Measurements from ENCODE around the gene KRTAP10-5.

The KRTAP10-5 gene

DNA sequence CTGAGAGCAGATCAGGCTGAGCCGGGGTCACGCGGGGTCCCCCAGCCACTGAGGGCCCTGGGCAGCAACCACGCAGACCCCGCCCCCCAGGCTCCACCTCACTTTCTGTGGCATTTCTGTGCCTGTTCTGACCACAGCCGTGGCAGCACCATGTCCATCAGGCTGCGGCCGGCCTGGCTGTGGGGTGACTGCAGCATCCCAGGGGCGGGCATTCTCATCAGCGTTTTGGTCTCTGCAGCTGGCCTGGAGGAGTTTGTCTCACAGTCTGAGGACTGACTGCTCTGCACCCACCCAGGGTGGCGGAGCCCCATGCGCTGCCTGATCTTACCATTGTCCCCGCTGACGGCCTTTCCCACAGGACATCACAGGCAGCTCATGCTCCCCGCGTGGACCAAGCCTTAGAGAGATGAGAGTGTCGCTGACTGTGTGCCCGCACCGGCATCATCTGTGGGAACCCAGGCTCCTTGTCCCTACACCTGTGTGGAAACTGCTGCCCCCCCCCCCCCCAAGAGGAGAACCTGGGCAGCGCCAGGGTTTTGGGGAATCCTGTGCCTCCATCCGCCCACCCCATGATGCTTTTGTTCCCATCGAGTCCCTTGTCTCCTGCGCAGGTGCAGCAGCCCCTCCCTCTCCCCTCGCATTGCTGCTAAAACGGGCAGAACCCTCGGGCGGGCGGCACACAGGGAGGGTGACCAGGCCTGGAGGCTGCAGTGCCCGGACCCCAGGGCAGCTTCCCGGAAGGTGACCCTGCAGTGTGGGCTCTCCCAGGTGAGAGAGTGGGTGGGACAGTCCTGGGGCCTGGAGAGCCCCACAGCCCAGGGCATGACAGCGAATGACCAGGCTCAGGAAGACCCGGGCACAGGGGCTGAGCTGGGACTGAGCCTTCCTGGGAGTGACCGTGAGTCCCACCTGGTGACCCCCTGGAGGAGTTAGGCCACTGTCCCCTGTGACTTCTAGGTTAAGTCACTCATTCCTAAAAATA, 42.2 kb downstream of the KRTAP10-5 start:
- H3K9me3 ChIP-seq (ENCODE audit: control extremely low read depth in 1 of 5, control insufficient read depth in 4 of 5, insufficient read depth in 2 of 5, low read depth in 1 of 5, low read length in 4 of 5): peaks cover 0 to 5% (median 0%) of the 10 kb centered on the region in 5 experiments
- peaks cover 0 to 11% (median 3%) of the 10 kb centered on the region in 5 experiments for H3K27me3 ChIP-seq (replicated peaks in 2 of 5; ENCODE audit: control insufficient read depth in 4 of 5, insufficient read depth in 5 of 5, low read length in 4 of 5)
- 98% methylated on average over 27 of the region's 33 CpGs for WGBS (ENCODE audit: insufficient coverage)
- no peaks in the 10 kb centered on the region for H3K4me1 ChIP-seq (ENCODE audit: control extremely low read depth in 1 of 4, control insufficient read depth in 4 of 4, insufficient read depth in 4 of 4, low read length in 3 of 4)
- no peak for DNase-seq
- ChIA-PET CTCF (interaction anchor here (0.7 kb wide), 1 partner anchor 205 kb away, joined by 3 read pairs; no protein-coding TSS in a partner anchor), POLR2A (no interaction called here)
- H3K36me3 ChIP-seq (ENCODE audit: control insufficient read depth in 4 of 4, insufficient read depth in 4 of 4, low read length in 3 of 4): no peaks in the 10 kb centered on the region
- no peak overlapping the region for H3K4me3 ChIP-seq (ENCODE audit: control insufficient read depth in 1 of 7, extremely low read depth in 1 of 7, insufficient read depth in 4 of 7, low read depth in 2 of 7, low read length in 6 of 7)
- H3K27ac ChIP-seq (ENCODE audit: insufficient read depth in 1 of 2, low read depth in 1 of 2, low read length in 2 of 2, poor library complexity in 1 of 2, severe bottlenecking in 2 of 2): no peak overlapping the region

GRCh38 chr21:44535963-44536362, 44.4 kb downstream of the KRTAP10-5 start:
- ChIA-PET POLR2A (interaction anchor here (0.6 kb wide), 1 partner anchor 256 kb away, joined by 3 read pairs; no protein-coding TSS in a partner anchor), CTCF (no interaction called here)
- Histone ChIP-seq H3K9me3 (ENCODE audit: control extremely low read depth in 1 of 5, control insufficient read depth in 4 of 5, insufficient read depth in 2 of 5, low read depth in 1 of 5, low read length in 4 of 5) (no peaks in the 10 kb centered on the region), H3K4me3 (ENCODE audit: control insufficient read depth in 1 of 7, extremely low read depth in 1 of 7, insufficient read depth in 4 of 7, low read depth in 2 of 7, low read length in 6 of 7) (no peak overlapping the region), H3K27ac (ENCODE audit: insufficient read depth in 1 of 2, low read depth in 1 of 2, low read length in 2 of 2, poor library complexity in 1 of 2, severe bottlenecking in 2 of 2) (no peak overlapping the region), H3K36me3 (ENCODE audit: control insufficient read depth in 4 of 4, insufficient read depth in 4 of 4, low read length in 3 of 4) (no peaks in the 10 kb centered on the region), H3K27me3 (replicated peaks in 2 of 5; ENCODE audit: control insufficient read depth in 4 of 5, insufficient read depth in 5 of 5, low read length in 4 of 5) (peaks cover 0 to 9% (median 0%) of the 10 kb centered on the region in 5 experiments), H3K4me1 (ENCODE audit: control extremely low read depth in 1 of 4, control insufficient read depth in 4 of 4, insufficient read depth in 4 of 4, low read length in 3 of 4) (no peaks in the 10 kb centered on the region)
- 94% methylated on average over 7 of the region's 7 CpGs for WGBS (ENCODE audit: insufficient coverage)
- no peak for DNase-seq

DNA sequence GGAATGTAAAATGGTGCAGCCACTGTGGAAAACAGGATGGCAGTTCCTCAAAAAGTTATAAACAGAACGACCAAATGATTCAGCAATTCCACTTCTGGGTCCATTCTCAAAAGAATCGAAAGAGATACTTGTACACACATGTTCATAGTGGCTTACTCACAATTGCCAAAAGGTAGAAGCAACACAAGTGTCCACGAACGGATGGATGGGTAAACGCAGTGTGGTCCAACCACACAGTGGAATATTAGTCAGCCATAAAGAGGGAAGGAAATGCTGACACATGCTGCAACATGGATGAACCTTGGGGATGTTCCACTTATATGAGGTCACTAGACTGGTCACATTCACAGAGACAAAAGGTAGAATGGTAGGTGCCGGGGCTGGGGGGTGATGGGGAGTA, 45.7 kb downstream of the KRTAP10-5 start:
- H3K9me3 ChIP-seq (ENCODE audit: control extremely low read depth in 1 of 5, control insufficient read depth in 4 of 5, insufficient read depth in 2 of 5, low read depth in 1 of 5, low read length in 4 of 5): no peaks in the 10 kb centered on the region
- no peaks in the 10 kb centered on the region for H3K4me1 ChIP-seq (ENCODE audit: control extremely low read depth in 1 of 4, control insufficient read depth in 4 of 4, insufficient read depth in 4 of 4, low read length in 3 of 4)
- no peak overlapping the region for H3K27ac ChIP-seq (ENCODE audit: insufficient read depth in 1 of 2, low read depth in 1 of 2, low read length in 2 of 2, poor library complexity in 1 of 2, severe bottlenecking in 2 of 2)
- POLR2A ChIA-PET: no interaction called here
- H3K36me3 ChIP-seq (ENCODE audit: control insufficient read depth in 4 of 4, insufficient read depth in 4 of 4, low read length in 3 of 4): no peaks in the 10 kb centered on the region
- 93% methylated on average over 6 of the region's 6 CpGs for WGBS (ENCODE audit: insufficient coverage)
- H3K27me3 ChIP-seq (replicated peaks in 2 of 5; ENCODE audit: control insufficient read depth in 4 of 5, insufficient read depth in 5 of 5, low read length in 4 of 5): peaks cover 0 to 8% (median 0%) of the 10 kb centered on the region in 5 experiments
- CTCF ChIA-PET: no interaction called here
- H3K4me3 ChIP-seq (ENCODE audit: control insufficient read depth in 1 of 7, extremely low read depth in 1 of 7, insufficient read depth in 4 of 7, low read depth in 2 of 7, low read length in 6 of 7): no peak overlapping the region
- no peak for DNase-seq

- Histone ChIP-seq H3K36me3 (ENCODE audit: control insufficient read depth in 4 of 4, insufficient read depth in 4 of 4, low read length in 3 of 4) (no peaks in the 10 kb centered on the region), H3K4me3 (ENCODE audit: control insufficient read depth in 1 of 7, extremely low read depth in 1 of 7, insufficient read depth in 4 of 7, low read depth in 2 of 7, low read length in 6 of 7) (no peak overlapping the region), H3K27me3 (replicated peaks in 2 of 5; ENCODE audit: control insufficient read depth in 4 of 5, insufficient read depth in 5 of 5, low read length in 4 of 5) (peaks cover 0 to 8% (median 0%) of the 10 kb centered on the region in 5 experiments), H3K9me3 (ENCODE audit: control extremely low read depth in 1 of 5, control insufficient read depth in 4 of 5, insufficient read depth in 2 of 5, low read depth in 1 of 5, low read length in 4 of 5) (no peaks in the 10 kb centered on the region), H3K4me1 (ENCODE audit: control extremely low read depth in 1 of 4, control insufficient read depth in 4 of 4, insufficient read depth in 4 of 4, low read length in 3 of 4) (no peaks in the 10 kb centered on the region), H3K27ac (ENCODE audit: insufficient read depth in 1 of 2, low read depth in 1 of 2, low read length in 2 of 2, poor library complexity in 1 of 2, severe bottlenecking in 2 of 2) (no peak overlapping the region)
- WGBS (ENCODE audit: insufficient coverage): 92% methylated on average over 9 of the region's 21 CpGs
- POLR2A ChIA-PET: no interaction called here
- DNase-seq: no peak
- CTCF ChIA-PET: no interaction called here
Observed at GRCh38 chr21:44533891-44534627, 46.3 kb downstream of the KRTAP10-5 start.

GRCh38 chr21:44533121-44533890, 47.1 kb downstream of the KRTAP10-5 start:
- Histone ChIP-seq H3K9me3 (ENCODE audit: control extremely low read depth in 1 of 5, control insufficient read depth in 4 of 5, insufficient read depth in 2 of 5, low read depth in 1 of 5, low read length in 4 of 5) (no peaks in the 10 kb centered on the region), H3K4me1 (ENCODE audit: control extremely low read depth in 1 of 4, control insufficient read depth in 4 of 4, insufficient read depth in 4 of 4, low read length in 3 of 4) (no peaks in the 10 kb centered on the region), H3K36me3 (ENCODE audit: control insufficient read depth in 4 of 4, insufficient read depth in 4 of 4, low read length in 3 of 4) (no peaks in the 10 kb centered on the region), H3K27me3 (replicated peaks in 2 of 5; ENCODE audit: control insufficient read depth in 4 of 5, insufficient read depth in 5 of 5, low read length in 4 of 5) (peaks cover 0 to 8% (median 0%) of the 10 kb centered on the region in 5 experiments), H3K4me3 (ENCODE audit: control insufficient read depth in 1 of 7, extremely low read depth in 1 of 7, insufficient read depth in 4 of 7, low read depth in 2 of 7, low read length in 6 of 7) (no peak overlapping the region), H3K27ac (ENCODE audit: insufficient read depth in 1 of 2, low read depth in 1 of 2, low read length in 2 of 2, poor library complexity in 1 of 2, severe bottlenecking in 2 of 2) (no peak overlapping the region)
- CTCF ChIA-PET: no interaction called here
- POLR2A ChIA-PET: no interaction called here
- WGBS (ENCODE audit: insufficient coverage): 97% methylated on average over 36 of the region's 37 CpGs
- no peak for DNase-seq

DNA sequence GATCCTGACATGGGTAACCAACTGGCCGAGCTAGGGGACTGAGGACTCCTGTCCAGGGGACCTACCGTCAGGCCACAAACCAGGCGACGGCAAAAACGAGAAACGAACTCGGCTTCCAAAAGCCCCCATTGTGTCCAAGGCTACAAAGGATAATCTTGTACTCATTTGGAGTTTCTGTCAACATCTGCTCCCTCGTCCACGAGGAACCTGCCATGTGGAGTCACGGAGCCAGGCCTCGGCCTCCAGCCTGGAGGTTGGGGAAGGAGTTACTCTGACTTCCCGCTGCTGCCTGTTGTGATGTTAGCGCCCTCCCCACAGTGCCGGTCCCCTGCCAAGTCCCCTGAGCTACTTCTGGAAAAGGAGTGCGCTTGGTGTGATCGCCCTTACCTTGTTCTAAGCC, 47.7 kb downstream of the KRTAP10-5 start:
- over 99% methylated on average over 16 of the region's 16 CpGs for WGBS (ENCODE audit: insufficient coverage)
- Histone ChIP-seq H3K9me3 (ENCODE audit: control extremely low read depth in 1 of 5, control insufficient read depth in 4 of 5, insufficient read depth in 2 of 5, low read depth in 1 of 5, low read length in 4 of 5) (no peaks in the 10 kb centered on the region), H3K27ac (ENCODE audit: insufficient read depth in 1 of 2, low read depth in 1 of 2, low read length in 2 of 2, poor library complexity in 1 of 2, severe bottlenecking in 2 of 2) (no peak overlapping the region), H3K36me3 (ENCODE audit: control insufficient read depth in 4 of 4, insufficient read depth in 4 of 4, low read length in 3 of 4) (no peaks in the 10 kb centered on the region), H3K4me3 (ENCODE audit: control insufficient read depth in 1 of 7, extremely low read depth in 1 of 7, insufficient read depth in 4 of 7, low read depth in 2 of 7, low read length in 6 of 7) (no peak overlapping the region), H3K4me1 (ENCODE audit: control extremely low read depth in 1 of 4, control insufficient read depth in 4 of 4, insufficient read depth in 4 of 4, low read length in 3 of 4) (no peaks in the 10 kb centered on the region), H3K27me3 (replicated peaks in 2 of 5; ENCODE audit: control insufficient read depth in 4 of 5, insufficient read depth in 5 of 5, low read length in 4 of 5) (peaks cover 0 to 8% (median 0%) of the 10 kb centered on the region in 5 experiments)
- ChIA-PET POLR2A (no interaction called here), CTCF (no interaction called here)
- DNase-seq: no peak

Measured in common myeloid progenitor, CD34-positive (primary cell).